Panc1 (cell line): ENCODE data around the gene TRIM56.

Experiments used
- CTCF ChIP-seq: fragments of 450-650 bp; IDR thresholded peaks from 2 replicates; pipeline ENCODE4 v1.5.1; 2017; ENCODE audit warnings: mild to moderate bottlenecking
- POLR2AphosphoS5 ChIP-seq: IDR thresholded peaks from 2 replicates; pipeline ENCODE4 v1.6.1; 2012; ENCODE audit warnings: mild to moderate bottlenecking, low read depth, low read length, moderate library complexity
- REST ChIP-seq, 2 experiments: IDR thresholded peaks; 2 replicates each; pipeline ENCODE4 v1.6.1; 2011 to 2012; ENCODE audit warnings: low read depth in 2 of 2, control low read depth in 1 of 2, low read length in 1 of 2, mild to moderate bottlenecking in 1 of 2, moderate library complexity in 1 of 2; ENCODE audit not compliant: insufficient read depth in 1 of 2
- SIN3A ChIP-seq: IDR thresholded peaks from 2 replicates; pipeline ENCODE4 v1.6.1; 2012; ENCODE audit warnings: low read depth, mild to moderate bottlenecking, low read length, moderate library complexity, borderline replicate concordance; ENCODE audit not compliant: insufficient read depth

GRCh38 chr7:101059620-101059942, 25.7 kb upstream of the TRIM56 start:
- no peak for TF ChIP-seq CTCF
- no peak for TF ChIP-seq POLR2AphosphoS5
- TF ChIP-seq SIN3A = no peak
- no peak for TF ChIP-seq REST (IDR thresholded peaks at IDR 0.05; ENCODE audit: insufficient read depth in 1 of 2, low read depth in 2 of 2, low read length in 1 of 2)
